Vagina (tissue), 2 donors: ENCODE results near the gene DLEC1. TPM values are rescaled to one million over a fixed set of nuclear protein-coding genes. Genes with fewer than 3 reads are reported as not detected.
"Not testable (repeated sequence)": the region's sequence is repeated elsewhere in the genome, so short reads cannot be mapped to it uniquely, and the experiment has no call there.

Source experiments
- DNase-seq, 2 donors: peaks; one replicate each; pipeline ENCODE4 v3.0.0-alpha.2; 2017; ENCODE audit errors: extremely low spot score in 2 of 2
- H3K27ac ChIP-seq: fragments of 200-600 bp; sonication (generic); one replicate; pipeline ENCODE4 v1.5.1; 2019
- H3K27me3 ChIP-seq: fragments of 200-600 bp; sonication (generic); one replicate; pipeline ENCODE4 v1.5.1; 2019
- H3K36me3 ChIP-seq, 2 donors: fragments of 200-600 bp; sonication (generic); one replicate each; pipeline ENCODE4 v1.5.1; 2017 to 2019
- H3K4me1 ChIP-seq: fragments of 200-600 bp; sonication (generic); one replicate; pipeline ENCODE4 v1.5.1; 2019
- H3K4me3 ChIP-seq, 2 donors: fragments of 200-600 bp; sonication (generic); 1 replicate in 1 of 2; 2 replicates in 1 of 2; pipeline ENCODE4 v1.5.1; 2016 to 2019
- H3K9me3 ChIP-seq: fragments of 200-600 bp; sonication (generic); one replicate; pipeline ENCODE4 v1.5.1; 2019
- CTCF ChIP-seq, 3 experiments: fragments of 450-650 bp in 2 of 3; fragments of 200-600 bp in 1 of 3; sonication (generic) in 1 of 3; IDR thresholded peaks; one replicate each; pipeline ENCODE4 v1.5.1; 2017 to 2019; ENCODE audit warnings: antibody characterized with exemption in 3 of 3, mild to moderate bottlenecking in 2 of 3, moderate library complexity in 2 of 3
- POLR2A ChIP-seq, 2 donors: fragments of 450-650 bp; IDR thresholded peaks; one replicate each; pipeline ENCODE4 v1.6.1; 2017; ENCODE audit warnings: antibody characterized with exemption in 2 of 2, mild to moderate bottlenecking in 2 of 2, moderate library complexity in 2 of 2
- POLR2AphosphoS5 ChIP-seq, 2 donors: sonication (generic); formaldehyde crosslinking; IDR thresholded peaks; one replicate each; pipeline ENCODE4 v1.9.0; 2017; ENCODE audit warnings: antibody characterized with exemption in 2 of 2, mild to moderate bottlenecking in 2 of 2, low read depth in 1 of 2; ENCODE audit not compliant: insufficient read depth in 1 of 2
- intact Hi-C: fragments of 100-400 bp; cut with DNase I; formaldehyde crosslinking; loops from one replicate; pipeline ENCODE4 v1.15.1; 2023
- total RNA-seq: library from RNA; depleted of rRNA; stranded (reverse); fragments of >200 nt; gene quantifications from one replicate; pipeline ENCODE4 v1.2.3, GENCODE V29; 2016

DLEC1 gene
- total RNA-seq, 1 donor from 2014 or later: 0.25 TPM

- DNase-seq: peak in 1 of 2 donors; percentile 72
- no peaks in the 10 kb centered on the region for H3K4me1 ChIP-seq
- no peak overlapping the region for H3K4me3 ChIP-seq
- H3K27me3 ChIP-seq: no peaks in the 10 kb centered on the region
- H3K27ac ChIP-seq: no peak overlapping the region
- intact Hi-C loops: no loop called here
- H3K36me3 ChIP-seq: no peaks in the 10 kb centered on the region
- no peak for TF ChIP-seq CTCF (IDR thresholded peaks at IDR 0.05)
- no peaks in the 10 kb centered on the region for H3K9me3 ChIP-seq
Observed at GRCh38 chr3:38157595-38157994, 118.6 kb downstream of the DLEC1 start.

DNA sequence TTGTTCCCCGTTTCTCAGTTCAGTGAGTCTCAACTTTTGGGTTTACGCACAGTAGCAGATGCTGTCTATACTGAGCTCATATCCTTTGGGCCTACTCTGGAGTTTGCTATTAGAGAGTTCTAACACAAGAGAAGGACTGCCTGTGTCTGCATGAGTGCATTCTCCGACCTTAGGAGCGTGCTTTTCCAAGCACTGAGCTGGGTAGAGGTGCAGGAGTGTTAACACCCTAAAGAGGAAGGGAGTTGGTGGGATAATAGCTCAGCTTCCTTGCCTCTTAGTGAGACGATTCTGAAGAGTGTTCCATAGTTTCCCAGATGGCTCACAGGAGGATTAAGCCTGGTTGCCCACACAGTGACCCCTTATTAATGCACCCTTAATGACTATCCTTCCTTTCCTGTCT, 119.5 kb downstream of the DLEC1 start:
- H3K4me3 ChIP-seq: no peak overlapping the region
- H3K27ac ChIP-seq: no peak overlapping the region
- no peaks in the 10 kb centered on the region for H3K36me3 ChIP-seq
- peak in 1 of 2 donors; percentile 40 for DNase-seq
- no peaks in the 10 kb centered on the region for H3K9me3 ChIP-seq
- no peaks in the 10 kb centered on the region for H3K4me1 ChIP-seq
- H3K27me3 ChIP-seq: no peaks in the 10 kb centered on the region
- intact Hi-C loops: no loop called here
- no peak for TF ChIP-seq CTCF (IDR thresholded peaks at IDR 0.05)
- TF ChIP-seq POLR2AphosphoS5 (IDR thresholded peaks at IDR 0.05; ENCODE audit: insufficient read depth in 1 of 2, low read depth in 1 of 2): no peak
- no peak for TF ChIP-seq POLR2A (IDR thresholded peaks at IDR 0.05)

- H3K9me3 ChIP-seq, H3K27ac ChIP-seq, intact Hi-C loops, H3K36me3 ChIP-seq, H3K4me1 ChIP-seq, DNase-seq, H3K4me3 ChIP-seq, H3K27me3 ChIP-seq: not testable (repeated sequence)
Observed at GRCh38 chr3:38160704-38161103, 121.7 kb downstream of the DLEC1 start.

DNA sequence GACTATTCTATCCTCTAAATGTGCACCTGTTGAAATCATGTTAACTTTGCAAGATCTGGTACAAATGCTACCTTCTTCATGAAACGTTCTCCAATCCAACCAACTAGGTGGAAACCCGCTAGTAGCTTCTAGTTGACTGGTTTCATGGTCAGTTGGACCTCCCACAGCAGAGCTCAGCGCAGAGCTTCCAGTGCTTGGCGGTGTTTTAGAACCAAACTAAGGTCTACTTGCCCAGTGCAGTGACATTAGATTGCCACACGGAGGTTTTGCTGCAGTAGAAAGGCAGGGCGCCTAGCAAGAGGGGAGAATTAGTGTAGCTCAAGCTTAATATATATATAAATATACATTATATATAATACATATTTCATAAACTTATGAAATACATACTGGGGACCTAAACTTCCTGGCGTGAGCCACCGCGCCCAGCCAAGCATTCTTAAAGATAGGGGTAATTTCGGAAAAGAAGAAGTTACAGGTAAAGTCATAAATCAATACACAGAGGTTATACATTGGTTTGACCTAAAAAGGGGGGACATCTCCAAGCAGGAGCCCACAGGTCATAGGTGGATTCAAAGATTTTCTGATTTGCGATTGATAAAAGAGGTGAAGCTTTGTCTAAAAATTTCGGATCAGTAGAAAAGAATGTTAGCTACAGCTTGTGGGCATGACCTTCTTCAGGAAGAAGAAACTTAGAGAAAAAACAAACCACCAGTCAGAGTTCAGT, 124.3 kb downstream of the DLEC1 start:
- Histone ChIP-seq H3K27me3 (no peaks in the 10 kb centered on the region), H3K36me3 (no peaks in the 10 kb centered on the region), H3K9me3 (no peaks in the 10 kb centered on the region), H3K27ac (no peak overlapping the region), H3K4me1 (peaks cover 32% of the 10 kb centered on the region), H3K4me3 (no peak overlapping the region)
- TF ChIP-seq POLR2AphosphoS5 (IDR thresholded peaks at IDR 0.05; ENCODE audit: insufficient read depth in 1 of 2, low read depth in 1 of 2): no peak
- TF ChIP-seq POLR2A (IDR thresholded peaks at IDR 0.05): no peak
- TF ChIP-seq CTCF (IDR thresholded peaks at IDR 0.05): no peak
- intact Hi-C loops: no loop called here
- no peak for DNase-seq

DNA sequence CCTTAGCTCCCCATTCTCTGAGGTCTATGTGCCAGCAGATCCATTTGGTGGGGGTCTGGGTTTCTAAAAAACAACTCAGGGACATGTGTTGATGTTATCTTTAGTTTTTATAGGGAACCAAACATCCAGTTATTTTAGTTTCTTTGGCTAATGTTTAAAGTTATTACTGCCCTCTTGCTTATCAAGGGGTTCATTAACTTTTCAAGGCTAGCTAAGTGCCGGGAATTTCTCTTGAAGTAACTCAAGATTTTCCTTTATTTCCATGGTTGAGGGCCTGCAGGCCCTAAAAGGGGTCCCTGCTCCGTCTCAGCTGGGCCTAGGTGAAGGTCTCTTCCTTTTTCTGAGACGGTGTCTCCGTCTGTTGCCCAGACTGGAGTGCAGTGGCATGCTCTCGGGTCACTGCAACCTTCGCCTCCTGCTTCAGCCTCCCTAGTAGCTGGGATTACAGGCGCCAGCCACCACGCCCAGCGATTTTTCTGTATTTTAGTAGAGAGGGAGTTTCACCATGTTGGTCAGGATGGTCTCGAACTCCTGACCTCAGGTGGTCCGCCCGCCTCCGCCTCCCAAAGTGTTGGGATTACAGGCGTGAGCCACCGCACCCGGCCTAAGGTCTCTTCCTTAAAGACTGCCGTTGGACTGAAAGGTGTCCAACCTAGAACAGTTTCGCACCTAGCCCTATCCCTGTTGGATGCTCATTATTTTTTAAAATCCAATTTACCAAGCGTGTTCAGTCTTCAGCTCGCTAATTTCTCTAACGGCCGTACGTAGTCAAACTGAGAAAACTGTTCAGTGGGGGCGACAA, 125.0 kb downstream of the DLEC1 start:
- no peaks in the 10 kb centered on the region for H3K36me3 ChIP-seq
- H3K9me3 ChIP-seq: no peaks in the 10 kb centered on the region
- peak overlapping the region; percentile 98 for H3K27ac ChIP-seq
- peak overlapping the region; percentile 82 to 97 for H3K4me3 ChIP-seq
- H3K27me3 ChIP-seq: no peaks in the 10 kb centered on the region
- TF ChIP-seq CTCF (IDR thresholded peaks at IDR 0.05) (no peak), POLR2A (IDR thresholded peaks at IDR 0.05) (no peak), POLR2AphosphoS5 (IDR thresholded peaks at IDR 0.05; ENCODE audit: insufficient read depth in 1 of 2, low read depth in 1 of 2) (no peak)
- no peak for DNase-seq
- peaks cover 40% of the 10 kb centered on the region for H3K4me1 ChIP-seq
- intact Hi-C loops: loop anchor here (1.0 kb wide), 1 partner anchor 25 kb away; no protein-coding TSS in a partner anchor
